NK-92 treated with Interleukin-12 subunit alpha and Interleukin-12 subunit beta, amount 100 ng/mL, for 24 hours (cell line): ENCODE results near the gene MAJIN.

Experiments used
- DNase-seq: peaks from one replicate; lab custom pipeline; 2025; lab: John Stamatoyannopoulos, UW

The MAJIN gene

GRCh38 chr11:64892411-64892831 lies 79.5 kb downstream of the MAJIN start:
- no peak for DNase-seq

DNA sequence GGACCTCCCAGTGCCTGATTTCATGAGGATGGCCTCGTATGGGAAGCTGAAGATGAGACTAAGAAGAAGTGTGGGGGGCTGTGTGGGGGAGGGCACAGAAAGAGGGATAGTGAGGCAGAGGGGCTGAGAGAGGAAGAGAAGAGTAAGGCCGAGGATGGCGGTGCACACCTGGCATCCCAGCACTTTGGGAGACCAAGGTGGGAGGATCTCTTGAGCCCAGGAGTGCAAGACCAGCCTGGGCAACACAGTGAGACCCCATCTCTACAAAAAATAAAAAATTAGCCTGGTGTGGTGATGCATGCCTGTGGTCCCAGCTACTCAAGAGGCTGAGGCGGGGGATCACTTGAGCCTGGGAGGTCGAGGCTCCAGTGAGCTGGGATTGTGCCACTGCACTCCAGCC lies 80.0 kb downstream of the MAJIN start:
- DNase-seq = no peak

DNA sequence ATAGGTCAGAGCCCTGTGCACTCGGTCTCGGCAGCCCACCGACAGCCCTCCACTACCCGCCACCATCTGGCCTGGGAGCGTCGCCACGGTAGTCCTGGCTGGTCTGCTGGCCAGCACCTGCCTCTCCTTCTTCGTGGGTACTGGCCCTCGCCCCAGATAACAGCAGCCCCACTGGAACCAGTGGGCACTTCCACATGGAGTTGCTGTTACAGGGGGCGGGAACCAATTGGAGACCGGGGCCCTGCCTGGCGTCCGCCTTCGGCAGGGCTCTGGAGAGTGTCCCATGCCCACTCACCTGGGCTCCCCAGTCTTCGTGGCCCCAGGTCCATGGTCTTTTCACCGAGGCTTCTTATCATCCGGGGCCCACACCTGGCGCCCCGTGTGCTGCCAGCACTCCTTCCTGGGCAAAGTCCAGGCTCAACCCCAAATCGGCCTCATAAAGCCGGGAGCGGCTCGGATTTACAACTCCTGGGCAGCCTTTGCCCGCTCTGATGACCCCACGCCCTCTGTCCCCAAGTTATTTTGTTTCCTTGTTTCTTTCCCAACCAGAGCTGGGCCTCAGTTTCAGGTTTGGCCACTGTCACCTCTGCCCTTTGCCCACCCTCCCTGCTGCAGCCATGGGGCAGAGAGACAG lies 80.6 kb downstream of the MAJIN start:
- no peak for DNase-seq

GRCh38 chr11:64890522-64890939 lies 81.4 kb downstream of the MAJIN start:
- DNase-seq = no peak

DNA sequence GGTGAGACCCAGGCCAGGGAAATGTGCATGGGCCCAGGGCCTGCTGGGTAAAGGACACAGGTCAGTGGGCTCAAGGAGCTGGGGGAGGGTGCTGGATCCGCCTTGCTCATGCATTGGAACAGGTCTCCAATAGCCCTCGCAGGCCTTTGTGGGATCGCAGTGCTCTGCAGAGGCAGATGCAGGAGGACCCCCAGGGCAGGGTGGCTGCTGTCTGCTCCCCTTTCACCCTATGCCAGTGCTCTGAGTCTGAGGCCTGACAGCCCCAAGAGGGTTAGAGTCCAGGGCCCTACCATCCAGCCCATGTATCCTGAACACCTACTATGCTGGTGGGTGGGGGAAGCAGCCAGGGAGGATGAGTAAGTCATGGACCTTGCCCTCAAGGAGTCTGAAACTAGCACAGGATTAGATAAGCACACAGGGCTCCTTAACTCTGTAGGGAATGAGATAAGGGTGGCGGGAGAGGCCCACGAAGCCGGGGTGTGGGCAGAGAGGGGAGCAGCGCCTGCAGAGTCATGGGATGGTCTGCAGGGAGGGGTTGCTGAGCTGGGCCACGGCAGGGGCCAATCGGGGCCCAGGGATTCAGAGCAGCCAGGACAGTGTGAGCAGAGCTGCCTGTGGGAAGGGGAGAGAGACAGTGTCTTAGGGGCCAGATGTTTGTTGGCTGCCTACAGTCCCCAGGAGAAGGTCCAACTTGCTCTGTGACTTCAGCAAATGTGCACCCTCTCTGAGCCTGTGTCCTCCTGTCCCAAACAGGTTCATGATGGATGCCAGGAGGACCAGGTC lies 83.0 kb downstream of the MAJIN start:
- DNase-seq = no peak

DNA sequence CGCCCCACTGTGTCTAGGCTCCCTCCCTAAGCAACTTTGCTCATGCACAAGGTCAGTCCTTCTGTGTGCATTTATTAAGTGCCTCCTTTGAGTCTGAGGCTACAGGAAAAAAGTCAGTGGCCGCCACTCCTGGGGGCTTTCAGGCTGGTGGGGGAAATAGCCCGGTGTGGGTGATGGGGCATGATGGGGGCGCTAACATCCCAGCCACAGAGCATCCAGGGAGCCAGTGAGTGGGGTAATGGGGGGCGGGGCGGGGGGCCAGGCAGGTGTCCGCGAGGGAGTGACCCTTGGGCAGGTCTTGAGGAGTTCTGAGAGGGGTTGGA lies 83.5 kb downstream of the MAJIN start:
- no peak for DNase-seq
